HepG2 (cell line): Measurements from ENCODE around the gene CKLF. TPM values are rescaled to one million over a fixed set of nuclear protein-coding genes. Genes with fewer than 3 reads are reported as not detected.
A peak's percentile ranks its signal among the peaks of the same experiment; 100 is the strongest.

Source experiments
- ATAC-seq: fragments of 200-7000 bp; cut with Tn5 transposase; 3 replicates; pipeline ENCODE4 v1.9.1; 2020; ENCODE audit warnings: mild to moderate bottlenecking, moderate library complexity
- BruUV-seq: library from RNA; stranded (reverse); fragments of 400-500 nt; replicated peaks from 2 replicates; lab custom pipeline; 2021; lab: Mats Ljungman, UMichigan
- CTCF ChIA-PET: fragments of 300-600 bp; formaldehyde crosslinking; extraction: SDS; loops from one replicate; lab custom pipeline; 2021; ENCODE audit warnings: low total read pairs, inconsistent platforms, low intra/inter-chr PET ratio; lab: Yijun Ruan, JAX
- POLR2A ChIA-PET: fragments of 350-600 bp; sonication (Branson Sonifier 250); formaldehyde crosslinking; loops from one replicate; lab custom pipeline; 2020; ENCODE audit warnings: antibody characterized with exemption, inconsistent platforms; lab: Yijun Ruan, JAX
- DNase-seq: peaks from one replicate; pipeline ENCODE4 v3.0.0-alpha.2; 2015; ENCODE audit warnings: low spot score
- FAIRE-seq: peaks from 3 replicates; lab custom pipeline; 2011; peaks lifted over from hg19 to GRCh38; lab: Jason Lieb, UNC
- H2AFZ ChIP-seq: one replicate; pipeline ENCODE4 v1.6.1; 2011; ENCODE audit warnings: low read length, inconsistent platforms
- H3K27ac ChIP-seq: fragments of 300-600 bp; 3 replicates; pipeline ENCODE4 v1.8.0; 2011; ENCODE audit warnings: mixed run types, mild to moderate bottlenecking, mixed read lengths, low read length, inconsistent platforms; ENCODE audit not compliant: insufficient read depth; ENCODE audit errors: extremely low read length
- H3K27me3 ChIP-seq, 2 experiments: fragments of 200-600 bp in 1 of 2; 2 replicates in 1 of 2; 3 replicates in 1 of 2; pipeline versions ENCODE4 v1.6.0 to v1.8.0; 2011; ENCODE audit warnings: low read length in 2 of 2, mild to moderate bottlenecking in 2 of 2, moderate library complexity in 2 of 2, inconsistent platforms in 1 of 2; ENCODE audit not compliant: insufficient read depth in 2 of 2, control insufficient read depth in 1 of 2
- H3K36me3 ChIP-seq, 2 experiments: fragments of 200-600 bp in 1 of 2; replicated peaks in 1 of 2; 2 replicates in 1 of 2; 3 replicates in 1 of 2; pipeline versions ENCODE4 v1.5.1 to v1.8.0; 2011; ENCODE audit warnings: low read length in 2 of 2, inconsistent platforms in 1 of 2; ENCODE audit not compliant: insufficient read depth in 2 of 2, control insufficient read depth in 1 of 2
- H3K4me1 ChIP-seq: 2 replicates; pipeline ENCODE4 v1.5.1; 2012; ENCODE audit warnings: low read length, inconsistent platforms; ENCODE audit not compliant: insufficient read depth
- H3K4me2 ChIP-seq: 2 replicates; pipeline ENCODE4 v1.6.0; 2011; ENCODE audit warnings: low read depth, low read length, inconsistent platforms
- H3K4me3 ChIP-seq, 3 experiments: fragments of 200-600 bp in 1 of 3; sonication (generic), shearing (Covaris generic) in 1 of 3; replicated peaks in 1 of 3; 2 replicates each; pipeline ENCODE4 v1.5.1; 2011 to 2016; ENCODE audit warnings: low read length in 3 of 3, inconsistent platforms in 2 of 3, low read depth in 2 of 3, mild to moderate bottlenecking in 2 of 3, control low read depth in 1 of 3, mixed read lengths in 1 of 3; ENCODE audit not compliant: insufficient read depth in 1 of 3
- H3K79me2 ChIP-seq: one replicate; pipeline ENCODE4 v1.6.1; 2011; ENCODE audit warnings: low read length, inconsistent platforms; ENCODE audit not compliant: insufficient read depth
- H3K9ac ChIP-seq: 2 replicates; pipeline ENCODE4 v1.6.0; 2011; ENCODE audit warnings: mild to moderate bottlenecking, low read depth, low read length, inconsistent platforms; ENCODE audit not compliant: insufficient read depth
- H3K9me3 ChIP-seq: 2 replicates; pipeline ENCODE4 v1.5.1; 2012; ENCODE audit warnings: mild to moderate bottlenecking, low read length
- H4K20me1 ChIP-seq: 2 replicates; pipeline ENCODE4 v1.6.0; 2011; ENCODE audit warnings: inconsistent platforms, mild to moderate bottlenecking, low read length, moderate library complexity; ENCODE audit not compliant: insufficient read depth
- HNRNPK ChIP-seq: fragments of 200-400 bp; formaldehyde crosslinking; IDR thresholded peaks from 2 replicates; pipeline ENCODE4 v1.6.1; 2018; ENCODE audit warnings: low read length, low read depth, moderate library complexity, mild to moderate bottlenecking; ENCODE audit not compliant: poor library complexity, severe bottlenecking
- IKZF5 ChIP-seq: IDR thresholded peaks from 2 replicates; pipeline ENCODE4 v1.6.1; 2018; ENCODE audit warnings: missing genetic modification reagents, mild to moderate bottlenecking, missing compliant biosample characterization
- KLF11 ChIP-seq: IDR thresholded peaks from 2 replicates; pipeline ENCODE4 v1.6.1; 2016; ENCODE audit warnings: missing compliant biosample characterization
- MAFK ChIP-seq, 2 experiments: IDR thresholded peaks in 1 of 2; conservative IDR thresholded peaks in 1 of 2; 2 replicates each; pipeline ENCODE4 v1.6.1; 2011; ENCODE audit warnings: improper control_type of control experiment in 2 of 2, low read length in 2 of 2
- NR3C1 ChIP-seq: sonication (generic); formaldehyde crosslinking; IDR thresholded peaks from 2 replicates; pipeline ENCODE4 v1.4.0; 2020; ENCODE audit warnings: missing genetic modification reagents
- PHF20 ChIP-seq: sonication (generic); formaldehyde crosslinking; IDR thresholded peaks from 2 replicates; pipeline ENCODE4 v1.5.0; 2020; ENCODE audit warnings: mild to moderate bottlenecking, missing genetic modification reagents
- RBFOX2 ChIP-seq: fragments of 200-400 bp; formaldehyde crosslinking; IDR thresholded peaks from 2 replicates; pipeline ENCODE4 v1.6.1; 2017; ENCODE audit warnings: low read depth, mild to moderate bottlenecking, low read length
- TFAP4 ChIP-seq: sonication (generic); IDR thresholded peaks from 2 replicates; pipeline ENCODE4 v1.6.1; 2016; ENCODE audit warnings: low read depth, borderline replicate concordance
- WGBS: methylation state at CpG from one replicate; pipeline ENCODE4 v1.1.6; 2017; ENCODE audit warnings: low lambda C conversion rate; 5-methylcytosine and 5-hydroxymethylcytosine counted together
- in situ Hi-C: cut with HindIII; loops from 2 replicates; pipeline ENCODE4 v1.10.0; 2017; ENCODE audit warnings: low pct_unique_long_range_greater_than_20kb; ENCODE audit not compliant: extremely low pct_ligation_motif_present
- intact Hi-C: fragments of 100-400 bp; cut with micrococcal nuclease; formaldehyde crosslinking; loops from one replicate; pipeline ENCODE4 v1.10.0; 2022; ENCODE audit not compliant: unreplicated experiment
- polyA plus RNA-seq, 8 experiments: library from polyadenylated mRNA; depleted of rRNA in 3 of 8; stranded (reverse) in 7 of 8; unstranded in 1 of 8; fragments of >200 nt; fragmentation: Illumina TruSeq in 4 of 8; extraction: Trizol in 4 of 8; gene quantifications; 2 replicates each; pipeline versions ENCODE4 v1.2.1 to v1.2.3, GENCODE V29; 2011 to 2016; ENCODE audit warnings: low read depth in 4 of 8, missing spikeins in 1 of 8, mixed read lengths in 1 of 8; ENCODE audit not compliant: insufficient read depth in 1 of 8
- total RNA-seq, 5 experiments: library from RNA; depleted of rRNA; stranded (reverse); fragments of >200 nt; fragmentation: Illumina TruSeq; extraction: Trizol; gene quantifications; 2 replicates each; pipeline ENCODE4 v1.2.3, GENCODE V29; 2016; ENCODE audit warnings: low read depth in 1 of 5

CKLF gene
- total and polyA plus RNA-seq, 2 of the 13 experiments (the other 11 are each of a cell fraction or from before 2014, with no cell fraction given): 120 to 167 TPM

GRCh38 chr16:66563574-66564334 is 11.4 kb downstream of the CKLF start:
- no peak for FAIRE-seq
- POLR2A ChIA-PET: interaction anchor here (2.9 kb wide), 1 partner anchor 11 kb away, joined by 18 read pairs; the partner anchor contains the start of gene CKLF
- TF ChIP-seq KLF11 (CRISPR knock-in tag) (no peak), RBFOX2 (0 out of 2 replicates have a peak, but pooled peaks have one; percentile 29)

GRCh38 chr16:66566051-66566901 is 13.9 kb downstream of the CKLF start, which contains the start of gene CMTM1:
Gene CMTM1, plus strand, starts transcription at chr16:66566439. Its CDS starts 75 bp downstream, at chr16:66566514.
- intact Hi-C loops: no loop called here
- Histone ChIP-seq H3K27me3 (no peaks in the 10 kb centered on the region), H3K4me3 (no peak within 1 kb of the TSS), H2AFZ (no peak within 1 kb of the TSS), H3K79me2 (no peaks in the 10 kb centered on the region), H3K4me2 (no peak within 1 kb of the TSS), H3K36me3 (peaks cover 5 to 27% of the 10 kb centered on the region in 2 experiments; a peak in 4 of 5 replicates), H3K4me1 (no peaks in the 10 kb centered on the region), H4K20me1 (0 out of 2 replicates have a peak, but pooled peaks cover 2% of the 10 kb centered on the region), H3K9ac (no peak within 1 kb of the TSS), H3K27ac (no peak within 1 kb of the TSS), H3K9me3 (no peaks in the 10 kb centered on the region)
- ATAC-seq (no peak; the same call in 2 of the 3 replicates), FAIRE-seq (no peak), DNase-seq (no peak)
- BruUV-seq: no TSS peak
- in situ Hi-C loops: no loop called here
- over 99% methylated on average over 50 of the region's 54 CpGs for WGBS
- ChIA-PET CTCF (no interaction called here), POLR2A (interaction anchor here (0.6 kb wide), 1 partner anchor 182 kb away, joined by 3 read pairs; no protein-coding TSS in a partner anchor)
- TF ChIP-seq TFAP4: no peak
- no peak for TF ChIP-seq NR3C1 (CRISPR knock-in tag)
- TF ChIP-seq PHF20 (CRISPR knock-in tag): no peak
- TF ChIP-seq IKZF5 (CRISPR knock-in tag): no peak
- TF ChIP-seq MAFK (conservative IDR thresholded peaks at IDR 0.05 in 1 of 2, IDR thresholded peaks at IDR 0.05 in 1 of 2; ENCODE audit: low read length in 2 of 2): no peak
- peak; percentile 21 for TF ChIP-seq HNRNPK

More at GRCh38 chr16:66563574-66564334, 11.4 kb downstream of the CKLF start:
- no peak overlapping the region for H3K9ac ChIP-seq
- no peak for DNase-seq
- H3K79me2 ChIP-seq: peaks cover 3% of the 10 kb centered on the region
- H3K4me3 ChIP-seq: no peak overlapping the region
- 98% methylated on average over 2 of the region's 2 CpGs for WGBS
- CTCF ChIA-PET: interaction anchor here (1.5 kb wide), 1 partner anchor 41 kb away, joined by 5 read pairs; no protein-coding TSS in a partner anchor
- no peak overlapping the region for H3K27ac ChIP-seq
- no peaks in the 10 kb centered on the region for H3K27me3 ChIP-seq
- H3K4me2 ChIP-seq: no peak overlapping the region
- peaks cover 8 to 41% of the 10 kb centered on the region in 2 experiments; a peak in 4 of 5 replicates for H3K36me3 ChIP-seq
- H2AFZ ChIP-seq: no peak overlapping the region
- 0 out of 2 replicates have a peak, but pooled peaks cover 2% of the 10 kb centered on the region for H4K20me1 ChIP-seq
- no peak for ATAC-seq
- in situ Hi-C loops (no loop called here), intact Hi-C loops (no loop called here)
- no peaks in the 10 kb centered on the region for H3K9me3 ChIP-seq
- no TSS peak for BruUV-seq
- peaks cover 8% of the 10 kb centered on the region for H3K4me1 ChIP-seq
